ENCODE data around the gene ERCC1.
A peak's percentile ranks its signal among the peaks of the same experiment; 100 is the strongest.

ERCC1 gene

DNA sequence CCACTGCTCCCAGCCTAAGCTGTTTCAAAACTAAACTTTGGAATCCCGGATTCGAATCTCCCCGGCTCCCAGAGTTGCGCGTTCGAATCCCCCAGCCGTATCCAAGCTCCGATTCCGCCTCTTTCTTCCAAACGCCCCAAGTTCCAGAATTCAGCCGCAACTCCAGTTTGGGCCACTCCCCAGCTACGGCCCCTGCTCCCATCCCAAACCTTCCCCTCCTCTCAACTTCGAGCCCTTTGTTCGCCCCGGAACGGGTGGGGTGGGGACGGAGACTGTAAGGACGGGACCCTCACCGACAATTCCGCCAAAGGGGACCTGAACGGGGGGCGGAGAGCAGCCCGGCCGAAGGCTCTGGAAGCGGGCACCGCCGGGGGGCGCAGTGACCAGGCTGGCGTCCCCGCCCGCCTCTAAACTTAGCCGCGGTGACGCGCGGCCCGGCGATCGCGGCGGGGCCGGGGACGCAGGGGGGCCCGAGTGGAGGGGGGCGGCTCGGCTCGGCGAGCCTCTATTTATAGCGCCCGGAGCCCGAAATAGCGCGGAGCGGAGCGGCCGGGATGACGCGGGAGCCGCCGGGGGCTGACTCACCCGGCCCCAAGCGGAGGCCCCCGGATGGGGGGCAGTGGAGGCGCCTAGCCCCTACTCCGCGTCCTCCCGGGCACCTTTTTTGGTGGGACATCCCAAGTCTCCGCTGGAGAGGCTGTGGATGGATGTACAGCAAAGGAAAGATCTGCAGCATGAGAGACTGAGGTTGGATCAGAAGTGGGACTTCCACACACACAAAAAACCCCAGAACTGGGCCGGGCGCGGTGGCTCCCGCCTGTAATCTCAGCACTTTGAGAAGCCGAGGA lies 4.9 kb upstream of the ERCC1 start:
- peak overlapping the region; percentile 65 for H3K4me3 ChIP-seq (ENCODE audit: low read depth, low read length)
- DNase-seq (ENCODE audit: low read depth), result peak; percentile 48
- TF ChIP-seq, protein P1, sequence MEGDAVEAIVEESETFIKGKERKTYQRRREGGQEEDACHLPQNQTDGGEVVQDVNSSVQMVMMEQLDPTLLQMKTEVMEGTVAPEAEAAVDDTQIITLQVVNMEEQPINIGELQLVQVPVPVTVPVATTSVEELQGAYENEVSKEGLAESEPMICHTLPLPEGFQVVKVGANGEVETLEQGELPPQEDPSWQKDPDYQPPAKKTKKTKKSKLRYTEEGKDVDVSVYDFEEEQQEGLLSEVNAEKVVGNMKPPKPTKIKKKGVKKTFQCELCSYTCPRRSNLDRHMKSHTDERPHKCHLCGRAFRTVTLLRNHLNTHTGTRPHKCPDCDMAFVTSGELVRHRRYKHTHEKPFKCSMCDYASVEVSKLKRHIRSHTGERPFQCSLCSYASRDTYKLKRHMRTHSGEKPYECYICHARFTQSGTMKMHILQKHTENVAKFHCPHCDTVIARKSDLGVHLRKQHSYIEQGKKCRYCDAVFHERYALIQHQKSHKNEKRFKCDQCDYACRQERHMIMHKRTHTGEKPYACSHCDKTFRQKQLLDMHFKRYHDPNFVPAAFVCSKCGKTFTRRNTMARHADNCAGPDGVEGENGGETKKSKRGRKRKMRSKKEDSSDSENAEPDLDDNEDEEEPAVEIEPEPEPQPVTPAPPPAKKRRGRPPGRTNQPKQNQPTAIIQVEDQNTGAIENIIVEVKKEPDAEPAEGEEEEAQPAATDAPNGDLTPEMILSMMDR (conservative IDR thresholded peaks at IDR 0.05; ENCODE audit: low read depth, low read length), result peak; percentile 53

DNA sequence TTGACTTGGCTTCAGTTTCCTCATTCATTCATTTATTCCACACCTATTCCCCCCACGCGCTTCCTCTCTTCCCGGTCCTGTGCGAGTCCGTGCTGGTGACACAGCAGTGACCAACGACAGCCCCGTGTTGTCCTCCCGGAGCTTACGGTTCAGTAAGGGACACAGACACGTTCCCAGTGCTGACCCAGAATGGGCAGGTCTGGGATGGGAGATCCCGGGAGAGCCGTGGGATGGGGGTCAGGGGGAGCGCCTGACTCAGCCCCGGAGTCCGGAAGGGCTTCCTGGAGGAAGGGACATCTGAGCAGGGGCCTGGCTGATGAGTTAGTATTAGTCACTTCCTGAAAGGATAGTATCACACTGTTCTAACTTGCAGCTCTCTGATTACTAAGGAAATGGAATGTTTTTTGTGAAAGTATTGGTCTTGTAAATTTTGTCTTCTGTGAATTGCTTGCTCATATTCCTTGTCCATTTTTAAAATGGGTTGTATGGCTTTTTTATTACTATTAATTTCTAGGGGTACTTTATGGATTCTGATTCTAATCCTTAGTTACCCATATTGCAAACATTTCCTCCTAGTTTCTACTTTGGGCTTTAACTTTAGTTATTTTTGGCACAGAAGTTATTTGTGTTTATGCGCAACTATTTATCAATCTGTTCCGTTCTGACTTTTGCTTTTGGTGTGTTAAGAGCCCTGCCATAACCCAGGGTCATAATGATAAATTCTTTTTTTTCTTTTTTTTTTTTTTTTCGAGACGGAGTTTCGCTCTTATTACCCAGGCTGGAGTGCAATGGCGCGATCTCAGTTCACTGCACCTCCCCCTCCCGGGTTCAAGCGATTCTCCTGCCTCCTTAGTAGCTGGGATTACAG lies 708 bp upstream of the ERCC1 start:
- peak overlapping the region; percentile 75 for H3K4me3 ChIP-seq (ENCODE audit: low read depth, low read length)
- TF ChIP-seq, protein P1 (conservative IDR thresholded peaks at IDR 0.05; ENCODE audit: low read depth, low read length), result no peak
- DNase-seq (ENCODE audit: low read depth), result peak; percentile 94

GRCh38 chr19:45423033-45423588 lies 606 bp downstream of the ERCC1 start:
- TF ChIP-seq, protein P1 (conservative IDR thresholded peaks at IDR 0.05; ENCODE audit: low read depth, low read length), result no peak
- H3K4me3 ChIP-seq (ENCODE audit: low read depth, low read length), result peak overlapping the region; percentile 75
- DNase-seq (ENCODE audit: low read depth), result no peak

DNA sequence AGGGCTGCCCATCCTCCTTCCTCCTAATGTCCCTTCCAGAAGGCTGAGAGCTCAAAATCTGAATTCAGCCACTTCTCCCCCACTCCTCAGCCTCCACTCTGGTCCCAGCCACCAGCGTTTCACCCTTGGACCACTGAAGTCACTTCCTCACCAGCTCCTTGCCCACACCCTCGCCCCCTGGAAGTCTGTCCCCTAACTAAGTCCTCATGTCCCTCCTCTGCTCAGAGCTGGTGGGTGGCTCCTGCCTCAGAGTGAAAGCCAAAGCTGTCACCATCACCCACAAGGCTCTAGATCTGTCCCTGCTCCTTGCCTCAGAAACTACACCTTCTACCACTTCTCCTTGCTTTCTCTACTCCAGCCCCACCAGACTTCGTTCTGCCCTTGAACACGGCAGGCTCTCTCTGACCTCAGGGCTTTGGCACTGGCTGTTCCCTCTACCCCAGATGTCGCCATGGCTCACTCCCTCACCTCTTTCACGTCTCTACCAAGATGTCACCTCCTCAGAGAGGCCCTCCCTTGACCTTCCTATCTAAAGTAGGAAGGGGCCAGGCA lies 1.7 kb downstream of the ERCC1 start:
- H3K4me3 ChIP-seq (ENCODE audit: low read depth, low read length), result peak overlapping the region; percentile 8
- TF ChIP-seq, protein P1 (conservative IDR thresholded peaks at IDR 0.05; ENCODE audit: low read depth, low read length), result no peak
- no peak for DNase-seq (ENCODE audit: low read depth)

DNA sequence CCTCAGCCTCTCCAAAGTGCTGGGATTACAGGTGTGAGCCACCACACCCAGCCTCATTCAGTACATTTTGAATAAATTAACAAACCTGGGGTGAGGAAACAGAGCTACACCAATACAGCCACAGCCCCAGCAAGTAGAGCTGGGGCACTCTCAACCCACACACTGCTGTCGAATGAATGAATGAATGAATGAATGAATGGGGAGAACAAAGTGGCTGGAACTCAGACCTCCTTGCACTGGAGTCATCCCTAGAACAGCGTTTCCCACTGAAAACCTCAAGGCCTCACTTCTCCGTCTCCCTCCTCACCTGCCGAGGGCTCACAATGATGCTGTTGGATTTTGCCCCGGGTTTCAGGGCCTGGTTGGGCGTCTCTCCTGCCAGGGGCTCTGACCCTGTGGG lies 2.8 kb downstream of the ERCC1 start:
- TF ChIP-seq, protein P1 (conservative IDR thresholded peaks at IDR 0.05; ENCODE audit: low read depth, low read length), result no peak
- H3K4me3 ChIP-seq (ENCODE audit: low read depth, low read length), result no peak overlapping the region
- no peak for DNase-seq (ENCODE audit: low read depth)

GRCh38 chr19:45420356-45420755 lies 3.4 kb downstream of the ERCC1 start:
- no peak for DNase-seq (ENCODE audit: low read depth)
- H3K4me3 ChIP-seq (ENCODE audit: low read depth, low read length), result no peak overlapping the region
- TF ChIP-seq, protein P1 (conservative IDR thresholded peaks at IDR 0.05; ENCODE audit: low read depth, low read length), result no peak

All from choroid plexus epithelial cell (primary cell).